ENCODE measurements around the gene LYPD6B. TPM values are rescaled to one million over a fixed set of nuclear protein-coding genes. Genes with fewer than 3 reads are reported as not detected.

LYPD6B gene
- total and polyA plus RNA-seq, 2 experiments from 2014 or later = 1.7 to 3.6 TPM

DNA sequence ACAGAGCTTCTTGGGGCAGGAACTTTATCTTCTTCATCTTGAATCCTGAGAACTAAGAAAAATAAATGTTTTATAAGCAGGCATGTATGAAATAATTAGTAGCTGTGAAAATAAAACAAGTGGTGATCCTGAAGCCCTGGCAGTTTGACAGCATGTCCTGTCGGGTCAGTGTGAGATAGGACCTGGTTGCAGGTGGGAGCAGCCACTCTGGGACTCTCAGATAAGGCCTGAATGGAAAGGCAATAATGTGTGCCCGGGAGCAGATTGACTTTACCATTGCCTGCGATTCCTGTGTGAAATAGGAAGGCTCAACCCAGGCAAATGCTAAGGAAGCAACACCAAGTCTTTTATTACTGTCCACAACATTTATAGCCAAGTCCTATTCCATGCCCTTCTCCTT is 132.4 kb downstream of the LYPD6B start:
- no peaks in the 10 kb centered on the region for H3K27me3 ChIP-seq (ENCODE audit: insufficient read depth)
- H3K4me1 Mint-ChIP-seq = peaks cover 4% of the 10 kb centered on the region; the same call in 2 of the 3 replicates
- H3K79me2 ChIP-seq (replicated peaks; ENCODE audit: insufficient read depth) = no peaks in the 10 kb centered on the region
- no peaks in the 10 kb centered on the region for H4K20me1 ChIP-seq (replicated peaks; ENCODE audit: insufficient read depth)
- no peak for ATAC-seq
- no peaks in the 10 kb centered on the region for H3K9me2 ChIP-seq (ENCODE audit: insufficient read depth)
- no peak overlapping the region for H3K27ac Mint-ChIP-seq
- H3K9me3 Mint-ChIP-seq = no peaks in the 10 kb centered on the region
- H3K4me3 ChIP-seq = no peak overlapping the region
- DNase-seq (ENCODE audit: low spot score) = no peak
- no peak overlapping the region for H3K4me2 ChIP-seq
- H3K36me3 Mint-ChIP-seq (ENCODE audit: low read depth) = peaks cover 3% of the 10 kb centered on the region; the same call in 2 of the 3 replicates
- H2AFZ ChIP-seq = no peak overlapping the region
- no peaks in the 10 kb centered on the region for H3K4me1 ChIP-seq (ENCODE audit: insufficient read depth)
- peaks cover 1% of the 10 kb centered on the region for H3K27me3 Mint-ChIP-seq (ENCODE audit: insufficient read depth, low read depth, poor library complexity)
- H3K36me3 ChIP-seq (ENCODE audit: insufficient read depth) = no peaks in the 10 kb centered on the region
- no peak overlapping the region for H3K4me3 Mint-ChIP-seq
- TF ChIP-seq, protein P1, sequence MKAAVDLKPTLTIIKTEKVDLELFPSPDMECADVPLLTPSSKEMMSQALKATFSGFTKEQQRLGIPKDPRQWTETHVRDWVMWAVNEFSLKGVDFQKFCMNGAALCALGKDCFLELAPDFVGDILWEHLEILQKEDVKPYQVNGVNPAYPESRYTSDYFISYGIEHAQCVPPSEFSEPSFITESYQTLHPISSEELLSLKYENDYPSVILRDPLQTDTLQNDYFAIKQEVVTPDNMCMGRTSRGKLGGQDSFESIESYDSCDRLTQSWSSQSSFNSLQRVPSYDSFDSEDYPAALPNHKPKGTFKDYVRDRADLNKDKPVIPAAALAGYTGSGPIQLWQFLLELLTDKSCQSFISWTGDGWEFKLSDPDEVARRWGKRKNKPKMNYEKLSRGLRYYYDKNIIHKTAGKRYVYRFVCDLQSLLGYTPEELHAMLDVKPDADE (IDR thresholded peaks at IDR 0.05) = no peak
- TF ChIP-seq STAT1 (IDR thresholded peaks at IDR 0.05; ENCODE audit: unreplicated experiment) (no peak), NANOG (IDR thresholded peaks at IDR 0.05; ENCODE audit: borderline replicate concordance) (no peak), EZH2phosphoT487 (IDR thresholded peaks at IDR 0.05; ENCODE audit: unreplicated experiment) (no peak), ZNF331 (CRISPR knock-in tag; IDR thresholded peaks at IDR 0.05; ENCODE audit: low read depth) (no peak), ZNF114 (CRISPR knock-in tag; IDR thresholded peaks at IDR 0.05) (no peak)
- H3K27ac ChIP-seq (ENCODE audit: low read depth) = no peak overlapping the region
- no peaks in the 10 kb centered on the region for H3F3A ChIP-seq (replicated peaks; ENCODE audit: low read depth)

DNA sequence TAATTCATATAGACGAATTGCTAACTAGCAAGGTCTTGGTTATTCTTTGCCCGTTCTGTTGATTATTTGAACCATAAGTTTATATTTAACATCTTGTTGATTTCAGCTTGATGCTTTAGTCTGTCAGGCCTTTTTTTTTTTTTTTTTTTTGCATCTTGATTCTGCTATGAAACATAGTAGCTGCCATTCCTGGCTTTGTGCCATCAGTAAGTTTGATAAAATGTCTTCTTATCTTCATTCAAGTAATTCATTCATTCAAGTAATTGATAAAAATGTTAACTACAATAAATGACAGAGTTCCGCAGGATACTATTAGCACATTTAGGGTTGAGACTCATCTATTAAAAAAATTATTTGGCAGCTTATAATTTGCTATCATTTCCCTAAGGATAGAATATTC is 134.7 kb downstream of the LYPD6B start:
- Histone ChIP-seq H3K27ac (ENCODE audit: low read depth) (no peak overlapping the region), H2AFZ (no peak overlapping the region), H3F3A (replicated peaks; ENCODE audit: low read depth) (no peaks in the 10 kb centered on the region), H4K20me1 (replicated peaks; ENCODE audit: insufficient read depth) (no peaks in the 10 kb centered on the region), H3K4me3 (no peak overlapping the region), H3K4me2 (no peak overlapping the region), H3K4me1 (ENCODE audit: insufficient read depth) (no peaks in the 10 kb centered on the region), H3K9me2 (ENCODE audit: insufficient read depth) (no peaks in the 10 kb centered on the region), H3K27me3 (ENCODE audit: insufficient read depth) (no peaks in the 10 kb centered on the region), H3K36me3 (ENCODE audit: insufficient read depth) (no peaks in the 10 kb centered on the region), H3K79me2 (replicated peaks; ENCODE audit: insufficient read depth) (no peaks in the 10 kb centered on the region)
- ATAC-seq (no peak), DNase-seq (ENCODE audit: low spot score) (no peak)
- Mint-ChIP-seq H3K27ac (no peak overlapping the region), H3K27me3 (ENCODE audit: insufficient read depth, low read depth, poor library complexity) (peaks cover 1% of the 10 kb centered on the region), H3K4me1 (no peaks in the 10 kb centered on the region), H3K36me3 (ENCODE audit: low read depth) (peaks cover 3% of the 10 kb centered on the region; the same call in 2 of the 3 replicates), H3K4me3 (no peak overlapping the region), H3K9me3 (no peaks in the 10 kb centered on the region)
- TF ChIP-seq, protein P2, sequence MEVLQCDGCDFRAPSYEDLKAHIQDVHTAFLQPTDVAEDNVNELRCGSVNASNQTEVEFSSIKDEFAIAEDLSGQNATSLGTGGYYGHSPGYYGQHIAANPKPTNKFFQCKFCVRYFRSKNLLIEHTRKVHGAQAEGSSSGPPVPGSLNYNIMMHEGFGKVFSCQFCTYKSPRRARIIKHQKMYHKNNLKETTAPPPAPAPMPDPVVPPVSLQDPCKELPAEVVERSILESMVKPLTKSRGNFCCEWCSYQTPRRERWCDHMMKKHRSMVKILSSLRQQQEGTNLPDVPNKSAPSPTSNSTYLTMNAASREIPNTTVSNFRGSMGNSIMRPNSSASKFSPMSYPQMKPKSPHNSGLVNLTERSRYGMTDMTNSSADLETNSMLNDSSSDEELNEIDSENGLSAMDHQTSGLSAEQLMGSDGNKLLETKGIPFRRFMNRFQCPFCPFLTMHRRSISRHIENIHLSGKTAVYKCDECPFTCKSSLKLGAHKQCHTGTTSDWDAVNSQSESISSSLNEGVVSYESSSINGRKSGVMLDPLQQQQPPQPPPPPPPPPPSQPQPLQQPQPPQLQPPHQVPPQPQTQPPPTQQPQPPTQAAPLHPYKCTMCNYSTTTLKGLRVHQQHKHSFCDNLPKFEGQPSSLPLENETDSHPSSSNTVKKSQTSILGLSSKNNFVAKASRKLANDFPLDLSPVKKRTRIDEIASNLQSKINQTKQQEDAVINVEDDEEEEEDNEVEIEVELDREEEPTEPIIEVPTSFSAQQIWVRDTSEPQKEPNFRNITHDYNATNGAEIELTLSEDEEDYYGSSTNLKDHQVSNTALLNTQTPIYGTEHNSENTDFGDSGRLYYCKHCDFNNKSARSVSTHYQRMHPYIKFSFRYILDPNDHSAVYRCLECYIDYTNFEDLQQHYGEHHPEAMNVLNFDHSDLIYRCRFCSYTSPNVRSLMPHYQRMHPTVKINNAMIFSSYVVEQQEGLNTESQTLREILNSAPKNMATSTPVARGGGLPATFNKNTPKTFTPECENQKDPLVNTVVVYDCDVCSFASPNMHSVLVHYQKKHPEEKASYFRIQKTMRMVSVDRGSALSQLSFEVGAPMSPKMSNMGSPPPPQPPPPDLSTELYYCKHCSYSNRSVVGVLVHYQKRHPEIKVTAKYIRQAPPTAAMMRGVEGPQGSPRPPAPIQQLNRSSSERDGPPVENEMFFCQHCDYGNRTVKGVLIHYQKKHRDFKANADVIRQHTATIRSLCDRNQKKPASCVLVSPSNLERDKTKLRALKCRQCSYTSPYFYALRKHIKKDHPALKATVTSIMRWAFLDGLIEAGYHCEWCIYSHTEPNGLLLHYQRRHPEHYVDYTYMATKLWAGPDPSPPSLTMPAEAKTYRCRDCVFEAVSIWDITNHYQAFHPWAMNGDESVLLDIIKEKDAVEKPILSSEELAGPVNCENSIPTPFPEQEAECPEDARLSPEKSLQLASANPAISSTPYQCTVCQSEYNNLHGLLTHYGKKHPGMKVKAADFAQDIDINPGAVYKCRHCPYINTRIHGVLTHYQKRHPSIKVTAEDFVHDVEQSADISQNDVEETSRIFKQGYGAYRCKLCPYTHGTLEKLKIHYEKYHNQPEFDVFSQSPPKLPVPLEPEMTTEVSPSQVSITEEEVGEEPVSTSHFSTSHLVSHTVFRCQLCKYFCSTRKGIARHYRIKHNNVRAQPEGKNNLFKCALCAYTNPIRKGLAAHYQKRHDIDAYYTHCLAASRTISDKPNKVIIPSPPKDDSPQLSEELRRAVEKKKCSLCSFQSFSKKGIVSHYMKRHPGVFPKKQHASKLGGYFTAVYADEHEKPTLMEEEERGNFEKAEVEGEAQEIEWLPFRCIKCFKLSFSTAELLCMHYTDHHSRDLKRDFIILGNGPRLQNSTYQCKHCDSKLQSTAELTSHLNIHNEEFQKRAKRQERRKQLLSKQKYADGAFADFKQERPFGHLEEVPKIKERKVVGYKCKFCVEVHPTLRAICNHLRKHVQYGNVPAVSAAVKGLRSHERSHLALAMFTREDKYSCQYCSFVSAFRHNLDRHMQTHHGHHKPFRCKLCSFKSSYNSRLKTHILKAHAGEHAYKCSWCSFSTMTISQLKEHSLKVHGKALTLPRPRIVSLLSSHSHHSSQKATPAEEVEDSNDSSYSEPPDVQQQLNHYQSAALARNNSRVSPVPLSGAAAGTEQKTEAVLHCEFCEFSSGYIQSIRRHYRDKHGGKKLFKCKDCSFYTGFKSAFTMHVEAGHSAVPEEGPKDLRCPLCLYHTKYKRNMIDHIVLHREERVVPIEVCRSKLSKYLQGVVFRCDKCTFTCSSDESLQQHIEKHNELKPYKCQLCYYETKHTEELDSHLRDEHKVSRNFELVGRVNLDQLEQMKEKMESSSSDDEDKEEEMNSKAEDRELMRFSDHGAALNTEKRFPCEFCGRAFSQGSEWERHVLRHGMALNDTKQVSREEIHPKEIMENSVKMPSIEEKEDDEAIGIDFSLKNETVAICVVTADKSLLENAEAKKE (CRISPR knock-in tag; IDR thresholded peaks at IDR 0.05) = no peak
- TF ChIP-seq REST (IDR thresholded peaks at IDR 0.05; ENCODE audit: unreplicated experiment) = no peak
